ENCODE data around the gene BZW1.

The BZW1 gene

GRCh38 chr2:200869014-200869413 lies 57.3 kb downstream of the BZW1 start:
- no peak for DNase-seq (ENCODE audit: low read depth)
- no peak for TF ChIP-seq CTCF (IDR thresholded peaks at IDR 0.05; ENCODE audit: control insufficient read depth, insufficient read depth, low read depth, low read length, missing control alignments)

GRCh38 chr2:200871151-200871550 lies 59.4 kb downstream of the BZW1 start:
- no peak overlapping the region for H3K4me3 ChIP-seq (ENCODE audit: control insufficient read depth, low read depth, low read length)
- no peak for DNase-seq (ENCODE audit: low read depth)
- TF ChIP-seq CTCF (IDR thresholded peaks at IDR 0.05; ENCODE audit: control insufficient read depth, insufficient read depth, low read depth, low read length, missing control alignments): no peak

More at GRCh38 chr2:200869014-200869413, 57.3 kb downstream of the BZW1 start:
- no peak overlapping the region for H3K4me3 ChIP-seq (ENCODE audit: control insufficient read depth, low read depth, low read length)

- TF ChIP-seq CTCF (IDR thresholded peaks at IDR 0.05; ENCODE audit: control insufficient read depth, insufficient read depth, low read depth, low read length, missing control alignments): no peak
- no peak overlapping the region for H3K4me3 ChIP-seq (ENCODE audit: control insufficient read depth, low read depth, low read length)
- DNase-seq (ENCODE audit: low read depth): no peak
Observed at GRCh38 chr2:200873560-200873959, 61.9 kb downstream of the BZW1 start.

Measured in AG09309 (cell line).